ENCODE data around the gene KRTAP4-7.
"Not testable (repeated sequence)": the region's sequence is repeated elsewhere in the genome, so short reads cannot be mapped to it uniquely, and the experiment has no call there.

KRTAP4-7 gene

DNA sequence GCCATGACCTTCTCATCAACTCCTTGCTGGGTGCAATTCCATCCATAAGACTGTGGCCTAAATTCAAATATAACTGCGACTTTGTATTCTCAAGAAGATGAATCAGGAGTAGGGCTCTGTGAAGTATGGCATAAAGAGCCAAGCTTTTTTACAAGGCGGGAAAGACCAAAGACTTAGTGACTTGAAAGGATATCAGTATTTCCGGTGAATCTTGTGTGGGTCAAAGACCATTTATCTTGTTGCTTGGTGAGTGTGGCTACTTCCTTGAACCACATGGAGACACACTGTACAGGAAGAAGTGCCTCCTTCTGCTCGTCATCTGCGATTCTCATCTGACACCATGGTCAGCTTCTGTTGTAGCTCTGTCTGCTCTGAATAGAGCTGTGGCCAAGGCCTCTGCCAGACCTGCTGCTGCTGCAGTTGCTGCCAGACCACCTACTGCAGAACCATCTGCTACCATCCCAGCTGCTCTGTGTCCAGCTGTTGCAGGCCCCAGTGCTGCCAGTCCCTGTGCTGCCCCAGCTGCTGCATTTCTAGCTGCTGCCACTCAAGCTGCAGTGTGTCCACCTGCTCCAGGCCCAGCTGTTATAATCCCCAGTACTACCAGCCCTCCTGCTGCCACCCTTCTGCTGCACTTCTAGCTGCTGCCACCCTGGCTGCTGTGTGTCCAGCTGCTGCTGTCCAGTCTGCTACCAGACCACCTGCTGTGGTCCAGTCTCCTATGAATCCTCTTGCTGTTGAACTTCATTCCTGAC is 12.2 kb upstream of the KRTAP4-7 start:
- TF ChIP-seq, protein P1, sequence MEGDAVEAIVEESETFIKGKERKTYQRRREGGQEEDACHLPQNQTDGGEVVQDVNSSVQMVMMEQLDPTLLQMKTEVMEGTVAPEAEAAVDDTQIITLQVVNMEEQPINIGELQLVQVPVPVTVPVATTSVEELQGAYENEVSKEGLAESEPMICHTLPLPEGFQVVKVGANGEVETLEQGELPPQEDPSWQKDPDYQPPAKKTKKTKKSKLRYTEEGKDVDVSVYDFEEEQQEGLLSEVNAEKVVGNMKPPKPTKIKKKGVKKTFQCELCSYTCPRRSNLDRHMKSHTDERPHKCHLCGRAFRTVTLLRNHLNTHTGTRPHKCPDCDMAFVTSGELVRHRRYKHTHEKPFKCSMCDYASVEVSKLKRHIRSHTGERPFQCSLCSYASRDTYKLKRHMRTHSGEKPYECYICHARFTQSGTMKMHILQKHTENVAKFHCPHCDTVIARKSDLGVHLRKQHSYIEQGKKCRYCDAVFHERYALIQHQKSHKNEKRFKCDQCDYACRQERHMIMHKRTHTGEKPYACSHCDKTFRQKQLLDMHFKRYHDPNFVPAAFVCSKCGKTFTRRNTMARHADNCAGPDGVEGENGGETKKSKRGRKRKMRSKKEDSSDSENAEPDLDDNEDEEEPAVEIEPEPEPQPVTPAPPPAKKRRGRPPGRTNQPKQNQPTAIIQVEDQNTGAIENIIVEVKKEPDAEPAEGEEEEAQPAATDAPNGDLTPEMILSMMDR (IDR thresholded peaks at IDR 0.05; ENCODE audit: low read depth, low read length) = no peak
- in situ Hi-C loops (cut with HindIII; ENCODE audit: low sequenced_read_pairs) = no loop called here
- DNase-seq (ENCODE audit: low read depth, low spot score) = no peak
- H3K4me3 ChIP-seq (ENCODE audit: low read depth, low read length) = no peak overlapping the region

GRCh38 chr17:41073676-41074075 is 10.3 kb upstream of the KRTAP4-7 start:
- no peak overlapping the region for H3K4me3 ChIP-seq (ENCODE audit: low read depth, low read length)
- TF ChIP-seq, protein P1 (IDR thresholded peaks at IDR 0.05; ENCODE audit: low read depth, low read length) = no peak
- in situ Hi-C loops (cut with HindIII; ENCODE audit: low sequenced_read_pairs) = no loop called here
- DNase-seq (ENCODE audit: low read depth, low spot score) = no peak

- in situ Hi-C loops (cut with HindIII; ENCODE audit: low sequenced_read_pairs) = no loop called here
- TF ChIP-seq, protein P1 (IDR thresholded peaks at IDR 0.05; ENCODE audit: low read depth, low read length) = no peak
- no peak overlapping the region for H3K4me3 ChIP-seq (ENCODE audit: low read depth, low read length)
- DNase-seq (ENCODE audit: low read depth, low spot score) = no peak
Measured at GRCh38 chr17:41076788-41077187, 7.2 kb upstream of the KRTAP4-7 start.

DNA sequence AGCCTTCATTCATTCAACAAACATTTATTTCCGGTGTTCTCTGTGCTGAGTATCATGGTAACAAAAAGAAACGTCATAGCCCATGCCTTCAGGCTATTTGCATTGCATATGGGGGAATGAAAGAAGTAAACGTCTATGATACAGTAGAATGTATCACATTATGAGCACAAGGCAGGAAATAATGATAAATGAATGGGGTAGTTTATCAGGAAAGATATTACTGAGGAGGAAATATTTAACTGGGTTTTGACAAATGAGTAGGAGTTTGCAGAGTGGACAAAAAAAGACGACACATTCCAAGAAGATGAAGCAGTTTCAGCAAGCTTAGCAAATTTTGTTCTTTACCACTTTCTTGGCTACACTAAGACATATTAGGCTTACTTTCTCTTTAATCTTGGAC is 1.3 kb upstream of the KRTAP4-7 start:
- in situ Hi-C loops (cut with HindIII; ENCODE audit: low sequenced_read_pairs) = no loop called here
- TF ChIP-seq, protein P1 (IDR thresholded peaks at IDR 0.05; ENCODE audit: low read depth, low read length) = no peak
- H3K4me3 ChIP-seq (ENCODE audit: low read depth, low read length) = no peak overlapping the region
- no peak for DNase-seq (ENCODE audit: low read depth, low spot score)

- in situ Hi-C loops (cut with HindIII; ENCODE audit: low sequenced_read_pairs); DNase-seq (ENCODE audit: low read depth, low spot score); H3K4me3 ChIP-seq (ENCODE audit: low read depth, low read length): not testable (repeated sequence)
Measured at GRCh38 chr17:41083427-41083826, 523 bp upstream of the KRTAP4-7 start.

DNA sequence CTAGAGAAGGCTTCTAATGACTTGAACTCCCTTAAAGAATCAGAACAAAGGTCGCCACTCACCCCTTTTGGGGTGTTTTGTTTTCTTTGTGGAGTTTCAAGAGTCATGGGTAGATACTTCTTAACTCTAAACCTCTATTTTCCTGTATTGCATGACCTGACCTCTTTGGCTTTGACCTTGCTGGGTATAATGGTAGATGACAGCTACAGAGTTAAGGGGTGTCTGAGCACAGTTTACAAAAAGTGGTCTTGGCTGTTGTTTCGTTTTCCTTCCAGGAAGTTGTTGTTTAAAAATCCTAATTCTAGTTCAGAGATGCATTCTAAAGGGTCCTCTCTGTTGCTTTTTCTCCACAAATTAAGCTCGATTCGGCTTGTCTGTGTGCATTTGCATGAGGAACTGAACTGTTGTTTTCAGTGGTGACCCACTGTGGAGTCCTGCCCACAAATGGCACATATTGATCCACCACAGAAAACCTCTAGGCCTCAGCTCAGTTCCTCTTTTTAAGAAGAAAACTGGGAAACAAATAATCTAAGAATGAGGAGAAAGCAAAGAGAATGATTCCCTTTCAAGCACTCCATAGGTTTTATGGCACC is 4.9 kb downstream of the KRTAP4-7 start:
- in situ Hi-C loops (cut with HindIII; ENCODE audit: low sequenced_read_pairs); H3K4me3 ChIP-seq (ENCODE audit: low read depth, low read length); DNase-seq (ENCODE audit: low read depth, low spot score): not testable (repeated sequence)

GRCh38 chr17:41096055-41096454 is 12.1 kb downstream of the KRTAP4-7 start:
- in situ Hi-C loops (cut with HindIII; ENCODE audit: low sequenced_read_pairs) = no loop called here
- H3K4me3 ChIP-seq (ENCODE audit: low read depth, low read length) = no peak overlapping the region
- TF ChIP-seq, protein P1 (IDR thresholded peaks at IDR 0.05; ENCODE audit: low read depth, low read length) = no peak
- DNase-seq (ENCODE audit: low read depth, low spot score) = no peak

Measured in astrocyte of the spinal cord (primary cell).